HepG2 (cell line): ENCODE data around the gene PDILT. TPM values are rescaled to one million over a fixed set of nuclear protein-coding genes. Genes with fewer than 3 reads are reported as not detected.

Experiments used
- EED ChIP-seq: sonication (generic); formaldehyde crosslinking; IDR thresholded peaks from 2 replicates; pipeline ENCODE4 v1.5.0; 2020; ENCODE audit warnings: mild to moderate bottlenecking, missing genetic modification reagents
- GFI1 ChIP-seq: sonication (generic); formaldehyde crosslinking; IDR thresholded peaks from 2 replicates; pipeline ENCODE4 v1.5.0; 2020; ENCODE audit warnings: missing genetic modification reagents, mild to moderate bottlenecking, borderline replicate concordance
- NFIB ChIP-seq: sonication (generic); formaldehyde crosslinking; IDR thresholded peaks from 2 replicates; pipeline ENCODE4 v1.9.0; 2021; ENCODE audit warnings: missing genetic modification reagents, mild to moderate bottlenecking, borderline replicate concordance
- ZNF143 ChIP-seq: sonication (generic); formaldehyde crosslinking; IDR thresholded peaks from 2 replicates; pipeline ENCODE4 v1.4.0; 2020; ENCODE audit warnings: missing genetic modification reagents
- polyA plus RNA-seq, 8 experiments: library from polyadenylated mRNA; depleted of rRNA in 3 of 8; stranded (reverse) in 7 of 8; unstranded in 1 of 8; fragments of >200 nt; fragmentation: Illumina TruSeq in 4 of 8; extraction: Trizol in 4 of 8; gene quantifications; 2 replicates each; pipeline versions ENCODE4 v1.2.1 to v1.2.3, GENCODE V29; 2011 to 2016; ENCODE audit warnings: low read depth in 4 of 8, missing spikeins in 1 of 8, mixed read lengths in 1 of 8; ENCODE audit not compliant: insufficient read depth in 1 of 8
- total RNA-seq, 5 experiments: library from RNA; depleted of rRNA; stranded (reverse); fragments of >200 nt; fragmentation: Illumina TruSeq; extraction: Trizol; gene quantifications; 2 replicates each; pipeline ENCODE4 v1.2.3, GENCODE V29; 2016; ENCODE audit warnings: low read depth in 1 of 5
- TF ChIP-seq, protein P1 (sequence below): sonication (generic); formaldehyde crosslinking; IDR thresholded peaks from 2 replicates; pipeline ENCODE4 v1.5.0; 2020; ENCODE audit warnings: mild to moderate bottlenecking, missing genetic modification reagents, borderline replicate concordance
- TF ChIP-seq, protein P2 (sequence below): sonication (generic); formaldehyde crosslinking; IDR thresholded peaks from 2 replicates; pipeline ENCODE4 v1.8.1; 2022; ENCODE audit warnings: low read depth, mild to moderate bottlenecking, missing genetic modification reagents
- TF ChIP-seq, protein P3 (sequence below): sonication (generic); formaldehyde crosslinking; IDR thresholded peaks from 2 replicates; pipeline ENCODE4 v1.4.0; 2020; ENCODE audit warnings: missing genetic modification reagents, borderline replicate concordance

PDILT gene
- total and polyA plus RNA-seq, 2 of the 13 experiments (the other 11 are each of a cell fraction or from before 2014, with no cell fraction given), result not detected

DNA sequence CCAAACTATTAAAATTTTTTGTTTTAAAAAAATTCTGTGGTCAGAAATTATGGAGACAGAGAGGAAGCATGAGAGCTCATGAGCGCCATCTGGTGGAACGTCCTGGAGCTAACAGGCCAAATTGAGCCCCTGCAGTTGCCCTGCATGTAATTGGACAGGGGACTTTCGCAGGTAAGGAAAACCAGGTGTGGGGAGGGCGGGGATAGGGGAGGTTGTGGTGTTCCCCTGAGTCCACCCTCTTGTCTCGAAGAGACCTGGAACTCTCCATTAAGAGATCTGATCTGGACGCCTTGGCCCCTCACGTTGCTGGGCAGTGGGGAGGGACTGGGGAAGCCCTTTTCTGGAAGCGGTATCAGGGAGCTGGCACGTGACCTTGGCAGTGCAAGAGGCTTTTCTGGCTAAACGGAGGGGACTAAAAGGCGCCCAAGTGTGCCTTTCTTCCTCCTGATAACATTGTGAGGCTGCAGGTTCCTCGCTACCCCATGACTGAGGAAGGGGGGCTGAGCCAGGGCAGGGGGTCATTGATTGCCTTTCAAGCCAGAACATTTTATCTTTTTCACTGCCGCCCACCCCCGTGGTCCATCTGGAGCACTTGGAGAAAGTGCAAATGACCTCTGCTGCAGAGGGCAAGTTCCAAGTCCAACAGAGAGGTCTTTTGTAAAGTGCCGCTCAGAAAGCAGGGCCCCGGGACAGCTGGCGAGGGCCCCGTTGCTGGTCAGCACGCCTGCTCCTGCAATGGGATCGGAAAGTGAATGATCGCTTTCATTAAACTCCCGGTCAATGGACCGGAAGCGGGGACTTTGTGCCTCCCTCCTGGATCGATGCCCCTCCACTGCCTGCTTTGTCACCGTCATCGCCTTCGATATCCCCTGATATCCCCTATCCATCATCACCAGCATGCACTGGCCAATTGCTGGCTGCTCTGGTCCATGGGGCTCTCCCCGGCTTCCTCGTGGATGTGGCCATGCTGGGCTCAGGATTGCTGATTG is 18.4 kb downstream of the PDILT start (continued):
- TF ChIP-seq, protein P1, sequence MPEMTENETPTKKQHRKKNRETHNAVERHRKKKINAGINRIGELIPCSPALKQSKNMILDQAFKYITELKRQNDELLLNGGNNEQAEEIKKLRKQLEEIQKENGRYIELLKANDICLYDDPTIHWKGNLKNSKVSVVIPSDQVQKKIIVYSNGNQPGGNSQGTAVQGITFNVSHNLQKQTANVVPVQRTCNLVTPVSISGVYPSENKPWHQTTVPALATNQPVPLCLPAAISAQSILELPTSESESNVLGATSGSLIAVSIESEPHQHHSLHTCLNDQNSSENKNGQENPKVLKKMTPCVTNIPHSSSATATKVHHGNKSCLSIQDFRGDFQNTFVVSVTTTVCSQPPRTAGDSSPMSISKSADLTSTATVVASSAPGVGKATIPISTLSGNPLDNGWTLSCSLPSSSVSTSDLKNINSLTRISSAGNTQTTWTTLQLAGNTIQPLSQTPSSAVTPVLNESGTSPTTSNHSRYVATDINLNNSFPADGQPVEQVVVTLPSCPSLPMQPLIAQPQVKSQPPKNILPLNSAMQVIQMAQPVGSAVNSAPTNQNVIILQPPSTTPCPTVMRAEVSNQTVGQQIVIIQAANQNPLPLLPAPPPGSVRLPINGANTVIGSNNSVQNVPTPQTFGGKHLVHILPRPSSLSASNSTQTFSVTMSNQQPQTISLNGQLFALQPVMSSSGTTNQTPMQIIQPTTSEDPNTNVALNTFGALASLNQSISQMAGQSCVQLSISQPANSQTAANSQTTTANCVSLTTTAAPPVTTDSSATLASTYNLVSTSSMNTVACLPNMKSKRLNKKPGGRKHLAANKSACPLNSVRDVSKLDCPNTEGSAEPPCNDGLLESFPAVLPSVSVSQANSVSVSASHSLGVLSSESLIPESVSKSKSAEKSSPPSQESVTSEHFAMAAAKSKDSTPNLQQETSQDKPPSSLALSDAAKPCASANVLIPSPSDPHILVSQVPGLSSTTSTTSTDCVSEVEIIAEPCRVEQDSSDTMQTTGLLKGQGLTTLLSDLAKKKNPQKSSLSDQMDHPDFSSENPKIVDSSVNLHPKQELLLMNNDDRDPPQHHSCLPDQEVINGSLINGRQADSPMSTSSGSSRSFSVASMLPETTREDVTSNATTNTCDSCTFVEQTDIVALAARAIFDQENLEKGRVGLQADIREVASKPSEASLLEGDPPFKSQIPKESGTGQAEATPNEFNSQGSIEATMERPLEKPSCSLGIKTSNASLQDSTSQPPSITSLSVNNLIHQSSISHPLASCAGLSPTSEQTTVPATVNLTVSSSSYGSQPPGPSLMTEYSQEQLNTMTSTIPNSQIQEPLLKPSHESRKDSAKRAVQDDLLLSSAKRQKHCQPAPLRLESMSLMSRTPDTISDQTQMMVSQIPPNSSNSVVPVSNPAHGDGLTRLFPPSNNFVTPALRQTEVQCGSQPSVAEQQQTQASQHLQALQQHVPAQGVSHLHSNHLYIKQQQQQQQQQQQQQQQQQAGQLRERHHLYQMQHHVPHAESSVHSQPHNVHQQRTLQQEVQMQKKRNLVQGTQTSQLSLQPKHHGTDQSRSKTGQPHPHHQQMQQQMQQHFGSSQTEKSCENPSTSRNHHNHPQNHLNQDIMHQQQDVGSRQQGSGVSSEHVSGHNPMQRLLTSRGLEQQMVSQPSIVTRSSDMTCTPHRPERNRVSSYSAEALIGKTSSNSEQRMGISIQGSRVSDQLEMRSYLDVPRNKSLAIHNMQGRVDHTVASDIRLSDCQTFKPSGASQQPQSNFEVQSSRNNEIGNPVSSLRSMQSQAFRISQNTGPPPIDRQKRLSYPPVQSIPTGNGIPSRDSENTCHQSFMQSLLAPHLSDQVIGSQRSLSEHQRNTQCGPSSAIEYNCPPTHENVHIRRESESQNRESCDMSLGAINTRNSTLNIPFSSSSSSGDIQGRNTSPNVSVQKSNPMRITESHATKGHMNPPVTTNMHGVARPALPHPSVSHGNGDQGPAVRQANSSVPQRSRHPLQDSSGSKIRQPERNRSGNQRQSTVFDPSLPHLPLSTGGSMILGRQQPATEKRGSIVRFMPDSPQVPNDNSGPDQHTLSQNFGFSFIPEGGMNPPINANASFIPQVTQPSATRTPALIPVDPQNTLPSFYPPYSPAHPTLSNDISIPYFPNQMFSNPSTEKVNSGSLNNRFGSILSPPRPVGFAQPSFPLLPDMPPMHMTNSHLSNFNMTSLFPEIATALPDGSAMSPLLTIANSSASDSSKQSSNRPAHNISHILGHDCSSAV (CRISPR knock-in tag), result no peak
- no peak; the same call in 1 of the 2 replicates for TF ChIP-seq GFI1 (CRISPR knock-in tag)
- no peak; the same call in 1 of the 2 replicates for TF ChIP-seq EED (CRISPR knock-in tag)
- TF ChIP-seq, protein P2, sequence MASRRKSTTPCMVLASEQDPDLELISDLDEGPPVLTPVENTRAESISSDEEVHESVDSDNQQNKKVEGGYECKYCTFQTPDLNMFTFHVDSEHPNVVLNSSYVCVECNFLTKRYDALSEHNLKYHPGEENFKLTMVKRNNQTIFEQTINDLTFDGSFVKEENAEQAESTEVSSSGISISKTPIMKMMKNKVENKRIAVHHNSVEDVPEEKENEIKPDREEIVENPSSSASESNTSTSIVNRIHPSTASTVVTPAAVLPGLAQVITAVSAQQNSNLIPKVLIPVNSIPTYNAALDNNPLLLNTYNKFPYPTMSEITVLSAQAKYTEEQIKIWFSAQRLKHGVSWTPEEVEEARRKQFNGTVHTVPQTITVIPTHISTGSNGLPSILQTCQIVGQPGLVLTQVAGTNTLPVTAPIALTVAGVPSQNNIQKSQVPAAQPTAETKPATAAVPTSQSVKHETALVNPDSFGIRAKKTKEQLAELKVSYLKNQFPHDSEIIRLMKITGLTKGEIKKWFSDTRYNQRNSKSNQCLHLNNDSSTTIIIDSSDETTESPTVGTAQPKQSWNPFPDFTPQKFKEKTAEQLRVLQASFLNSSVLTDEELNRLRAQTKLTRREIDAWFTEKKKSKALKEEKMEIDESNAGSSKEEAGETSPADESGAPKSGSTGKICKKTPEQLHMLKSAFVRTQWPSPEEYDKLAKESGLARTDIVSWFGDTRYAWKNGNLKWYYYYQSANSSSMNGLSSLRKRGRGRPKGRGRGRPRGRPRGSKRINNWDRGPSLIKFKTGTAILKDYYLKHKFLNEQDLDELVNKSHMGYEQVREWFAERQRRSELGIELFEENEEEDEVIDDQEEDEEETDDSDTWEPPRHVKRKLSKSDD, result 0 out of 2 replicates have a peak, but pooled peaks have one; percentile 46
- no peak for TF ChIP-seq ZNF143 (CRISPR knock-in tag)
- TF ChIP-seq NFIB (CRISPR knock-in tag), result no peak
- TF ChIP-seq, protein P3, sequence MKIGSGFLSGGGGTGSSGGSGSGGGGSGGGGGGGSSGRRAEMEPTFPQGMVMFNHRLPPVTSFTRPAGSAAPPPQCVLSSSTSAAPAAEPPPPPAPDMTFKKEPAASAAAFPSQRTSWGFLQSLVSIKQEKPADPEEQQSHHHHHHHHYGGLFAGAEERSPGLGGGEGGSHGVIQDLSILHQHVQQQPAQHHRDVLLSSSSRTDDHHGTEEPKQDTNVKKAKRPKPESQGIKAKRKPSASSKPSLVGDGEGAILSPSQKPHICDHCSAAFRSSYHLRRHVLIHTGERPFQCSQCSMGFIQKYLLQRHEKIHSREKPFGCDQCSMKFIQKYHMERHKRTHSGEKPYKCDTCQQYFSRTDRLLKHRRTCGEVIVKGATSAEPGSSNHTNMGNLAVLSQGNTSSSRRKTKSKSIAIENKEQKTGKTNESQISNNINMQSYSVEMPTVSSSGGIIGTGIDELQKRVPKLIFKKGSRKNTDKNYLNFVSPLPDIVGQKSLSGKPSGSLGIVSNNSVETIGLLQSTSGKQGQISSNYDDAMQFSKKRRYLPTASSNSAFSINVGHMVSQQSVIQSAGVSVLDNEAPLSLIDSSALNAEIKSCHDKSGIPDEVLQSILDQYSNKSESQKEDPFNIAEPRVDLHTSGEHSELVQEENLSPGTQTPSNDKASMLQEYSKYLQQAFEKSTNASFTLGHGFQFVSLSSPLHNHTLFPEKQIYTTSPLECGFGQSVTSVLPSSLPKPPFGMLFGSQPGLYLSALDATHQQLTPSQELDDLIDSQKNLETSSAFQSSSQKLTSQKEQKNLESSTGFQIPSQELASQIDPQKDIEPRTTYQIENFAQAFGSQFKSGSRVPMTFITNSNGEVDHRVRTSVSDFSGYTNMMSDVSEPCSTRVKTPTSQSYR (CRISPR knock-in tag), result no peak
